Activated CD8-positive, alpha-beta T cell treated with anti-CD3 and anti-CD28 coated beads for 36 hours (primary cell): ENCODE results near the gene GRID1. TPM values are rescaled to one million over a fixed set of nuclear protein-coding genes. Genes with fewer than 3 reads are reported as not detected.

Experiments used
- ATAC-seq: fragments of 200-7000 bp; cut with Tn5 transposase; one replicate; pipeline ENCODE4 v1.10.0; 2021; ENCODE audit warnings: mild to moderate bottlenecking, moderate library complexity
- CTCF ChIA-PET: fragments of 350-600 bp; sonication (Branson Sonifier 250); formaldehyde crosslinking; loops from one replicate; lab custom pipeline; 2021; ENCODE audit warnings: antibody characterized with exemption; lab: Charles Lee
- POLR2A ChIA-PET: fragments of 350-600 bp; sonication (Branson Sonifier 250); formaldehyde crosslinking; loops from one replicate; lab custom pipeline; 2021; ENCODE audit warnings: antibody characterized with exemption; lab: Charles Lee
- DNase-seq: peaks from one replicate; pipeline ENCODE4 v3.0.0-alpha.2; 2020
- H3K27ac Mint-ChIP-seq: one replicate; pipeline ENCODE4 v1.8.0; 2021; ENCODE audit warnings: mild to moderate bottlenecking, mixed read lengths
- H3K27me3 Mint-ChIP-seq: one replicate; pipeline ENCODE4 v1.8.0; 2021; ENCODE audit warnings: mixed read lengths
- H3K36me3 Mint-ChIP-seq: one replicate; pipeline ENCODE4 v1.8.0; 2021; ENCODE audit warnings: low read depth, mixed read lengths
- H3K4me1 Mint-ChIP-seq: one replicate; pipeline ENCODE4 v1.8.0; 2021; ENCODE audit warnings: low read depth, mixed read lengths
- H3K4me3 Mint-ChIP-seq: one replicate; pipeline ENCODE4 v1.8.0; 2021; ENCODE audit warnings: mild to moderate bottlenecking, moderate library complexity, mixed read lengths
- H3K9me3 Mint-ChIP-seq: one replicate; pipeline ENCODE4 v1.8.0; 2021; ENCODE audit warnings: mixed read lengths
- intact Hi-C: fragments of 100-400 bp; cut with micrococcal nuclease; formaldehyde crosslinking; loops from one replicate; pipeline ENCODE4 v1.10.0; 2022
- total RNA-seq, 2 experiments: library from RNA; stranded (reverse); gene quantifications; one replicate each; pipeline ENCODE4 v1.2.3, GENCODE V29; 2021
- TF ChIP-seq, protein P1 (sequence below): fragments of 200-600 bp; IDR thresholded peaks from one replicate; pipeline ENCODE4 v1.8.0; 2022; ENCODE audit warnings: antibody characterized with exemption, mild to moderate bottlenecking

The GRID1 gene
- total RNA-seq, 2 experiments from 2014 or later = not detected

DNA sequence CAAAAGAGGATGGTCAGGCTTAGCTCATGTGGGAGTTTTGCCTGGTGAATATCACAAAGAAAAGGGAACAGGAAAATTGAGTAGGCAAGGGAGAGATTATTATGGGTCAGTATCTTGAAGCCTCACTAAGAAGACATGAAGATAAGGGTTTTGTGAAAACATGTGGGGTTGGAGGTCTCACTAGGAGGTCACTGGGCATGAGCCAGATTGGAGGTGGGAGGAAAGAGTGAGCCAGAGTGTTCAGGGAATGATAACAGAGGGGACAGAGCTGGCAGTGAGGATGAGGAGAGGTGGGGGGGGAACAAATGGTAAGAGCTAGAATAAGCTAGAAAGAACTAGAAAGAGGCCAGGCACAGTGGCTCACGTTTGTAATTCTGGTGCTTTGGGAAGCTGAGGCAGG, 374.3 kb downstream of the GRID1 start:
- POLR2A ChIA-PET = no interaction called here
- no peaks in the 10 kb centered on the region for H3K4me1 Mint-ChIP-seq
- no peak overlapping the region for H3K4me3 Mint-ChIP-seq
- intact Hi-C loops = no loop called here
- DNase-seq (no peak), ATAC-seq (no peak)
- TF ChIP-seq, protein P1, sequence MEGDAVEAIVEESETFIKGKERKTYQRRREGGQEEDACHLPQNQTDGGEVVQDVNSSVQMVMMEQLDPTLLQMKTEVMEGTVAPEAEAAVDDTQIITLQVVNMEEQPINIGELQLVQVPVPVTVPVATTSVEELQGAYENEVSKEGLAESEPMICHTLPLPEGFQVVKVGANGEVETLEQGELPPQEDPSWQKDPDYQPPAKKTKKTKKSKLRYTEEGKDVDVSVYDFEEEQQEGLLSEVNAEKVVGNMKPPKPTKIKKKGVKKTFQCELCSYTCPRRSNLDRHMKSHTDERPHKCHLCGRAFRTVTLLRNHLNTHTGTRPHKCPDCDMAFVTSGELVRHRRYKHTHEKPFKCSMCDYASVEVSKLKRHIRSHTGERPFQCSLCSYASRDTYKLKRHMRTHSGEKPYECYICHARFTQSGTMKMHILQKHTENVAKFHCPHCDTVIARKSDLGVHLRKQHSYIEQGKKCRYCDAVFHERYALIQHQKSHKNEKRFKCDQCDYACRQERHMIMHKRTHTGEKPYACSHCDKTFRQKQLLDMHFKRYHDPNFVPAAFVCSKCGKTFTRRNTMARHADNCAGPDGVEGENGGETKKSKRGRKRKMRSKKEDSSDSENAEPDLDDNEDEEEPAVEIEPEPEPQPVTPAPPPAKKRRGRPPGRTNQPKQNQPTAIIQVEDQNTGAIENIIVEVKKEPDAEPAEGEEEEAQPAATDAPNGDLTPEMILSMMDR = no peak
- no peaks in the 10 kb centered on the region for H3K9me3 Mint-ChIP-seq
- CTCF ChIA-PET = no interaction called here
- H3K27me3 Mint-ChIP-seq = peaks cover 3% of the 10 kb centered on the region
- no peak overlapping the region for H3K27ac Mint-ChIP-seq
- no peaks in the 10 kb centered on the region for H3K36me3 Mint-ChIP-seq

DNA sequence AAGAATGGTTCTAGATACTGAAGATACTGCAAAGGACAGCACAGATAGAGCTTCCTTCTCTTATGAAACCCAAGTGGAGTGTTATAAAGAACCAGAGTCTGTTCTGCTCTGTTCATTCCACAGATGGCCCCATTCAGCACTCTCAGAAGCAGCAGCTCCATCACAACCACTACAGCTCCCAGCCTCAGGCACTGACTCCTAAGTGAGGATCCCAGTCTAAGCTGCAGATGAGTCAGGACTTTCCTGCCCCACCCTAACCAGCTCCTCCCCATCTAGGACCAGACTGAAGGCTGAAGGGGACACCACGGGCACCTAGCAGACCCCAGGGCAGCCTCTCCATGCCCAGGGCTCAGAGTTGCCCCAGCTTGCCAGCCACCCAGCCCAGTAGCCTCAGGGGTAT, 379.8 kb downstream of the GRID1 start:
- CTCF ChIA-PET = no interaction called here
- Mint-ChIP-seq H3K27me3 (peaks cover 2% of the 10 kb centered on the region), H3K27ac (no peak overlapping the region), H3K36me3 (no peaks in the 10 kb centered on the region), H3K4me3 (no peak overlapping the region), H3K4me1 (no peaks in the 10 kb centered on the region), H3K9me3 (no peaks in the 10 kb centered on the region)
- TF ChIP-seq, protein P1 = no peak
- no peak for DNase-seq
- intact Hi-C loops = no loop called here
- ATAC-seq = no peak
- POLR2A ChIA-PET = no interaction called here

DNA sequence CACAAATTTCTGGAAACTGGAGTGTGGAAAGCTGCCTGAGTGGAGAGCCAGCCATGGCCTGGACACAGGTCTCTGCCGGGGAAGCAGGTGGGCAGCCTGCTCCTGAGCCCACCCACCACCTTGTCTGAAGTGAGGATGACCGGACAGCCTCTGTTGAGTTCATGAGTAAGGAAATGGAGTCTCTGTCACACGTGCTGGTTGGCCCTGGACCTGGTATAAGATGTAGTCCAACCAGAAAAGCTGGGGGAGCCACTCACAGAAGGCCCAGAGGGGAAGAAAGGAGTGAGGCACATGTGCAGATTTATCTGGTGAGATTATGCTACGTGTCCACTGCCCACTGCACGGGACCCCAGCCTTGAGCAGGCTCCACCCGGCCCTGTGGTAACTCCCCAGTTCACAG, 383.5 kb downstream of the GRID1 start:
- no peak for ATAC-seq
- no peak for DNase-seq
- Mint-ChIP-seq H3K36me3 (no peaks in the 10 kb centered on the region), H3K27ac (no peak overlapping the region), H3K9me3 (no peaks in the 10 kb centered on the region), H3K4me3 (no peak overlapping the region), H3K4me1 (no peaks in the 10 kb centered on the region), H3K27me3 (peaks cover 2% of the 10 kb centered on the region)
- CTCF ChIA-PET = interaction anchor here (1.3 kb wide), 1 partner anchor 12 kb away, joined by 3 read pairs; no protein-coding TSS in a partner anchor
- intact Hi-C loops = no loop called here
- TF ChIP-seq, protein P1 = no peak
- POLR2A ChIA-PET = no interaction called here

DNA sequence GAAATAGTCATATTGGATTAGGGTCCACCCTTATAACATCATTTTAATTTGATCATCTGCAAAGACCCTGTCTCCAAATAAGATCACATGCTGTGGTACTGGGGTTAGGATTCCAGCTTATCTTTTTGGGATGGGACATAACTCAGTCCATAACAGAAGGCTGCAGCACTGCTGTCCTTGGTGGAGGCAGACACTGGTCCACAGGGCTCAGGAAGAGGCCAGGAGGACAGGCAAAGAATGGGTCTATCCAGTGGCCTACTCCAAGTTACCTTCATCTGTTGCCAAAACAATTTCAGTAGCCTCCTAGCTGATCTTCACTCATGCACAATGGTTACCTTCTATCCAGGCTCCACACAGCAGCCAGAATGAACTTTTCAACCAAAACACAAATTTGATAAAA, 387.0 kb downstream of the GRID1 start:
- intact Hi-C loops = no loop called here
- TF ChIP-seq, protein P1 = no peak
- Mint-ChIP-seq H3K27ac (no peak overlapping the region), H3K4me1 (no peaks in the 10 kb centered on the region), H3K9me3 (no peaks in the 10 kb centered on the region), H3K36me3 (no peaks in the 10 kb centered on the region), H3K27me3 (peaks cover 3% of the 10 kb centered on the region), H3K4me3 (no peak overlapping the region)
- ATAC-seq (no peak), DNase-seq (no peak)
- ChIA-PET CTCF (no interaction called here), POLR2A (no interaction called here)

DNA sequence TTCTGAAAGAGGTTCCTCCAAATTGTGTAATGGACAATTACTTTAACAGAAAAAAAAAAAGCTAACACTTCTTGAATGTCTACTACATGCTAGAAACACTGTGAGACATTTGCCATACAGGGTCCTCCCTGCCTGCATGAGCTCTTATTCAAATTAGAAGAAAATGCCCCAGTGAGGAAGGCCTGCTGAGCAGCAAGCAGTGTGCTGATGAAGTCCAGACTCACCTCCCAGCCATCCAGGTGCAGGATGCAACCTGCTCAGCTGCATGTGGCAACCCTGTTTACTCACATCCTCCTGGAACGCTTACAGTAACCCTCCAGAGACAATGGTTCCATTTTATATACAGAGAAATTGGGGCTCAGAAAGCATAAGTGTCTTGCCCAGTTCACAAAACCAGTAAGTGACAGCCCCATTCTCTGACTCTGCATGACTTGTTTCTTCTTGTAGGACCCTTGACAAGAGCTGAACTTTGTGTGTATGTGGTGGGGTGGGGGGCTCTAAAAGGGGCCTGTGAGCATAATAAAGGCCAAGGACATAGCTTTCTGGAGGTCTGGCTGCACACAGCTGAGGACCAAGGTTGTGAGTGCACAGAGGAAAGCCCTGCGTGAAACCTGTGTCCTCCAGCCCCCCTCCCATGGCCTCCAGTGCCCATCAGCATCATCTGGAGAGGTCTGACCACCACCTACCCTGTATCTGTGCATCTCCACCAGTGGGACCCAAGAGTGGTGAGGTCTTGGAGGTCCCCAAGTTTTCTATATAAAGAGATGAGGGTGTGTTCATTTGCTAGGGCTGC, 387.8 kb downstream of the GRID1 start:
- CTCF ChIA-PET = no interaction called here
- intact Hi-C loops = no loop called here

More for the DNA sequence above, 387.8 kb downstream of the GRID1 start:
- Mint-ChIP-seq H3K27me3 (peaks cover 4% of the 10 kb centered on the region), H3K9me3 (no peaks in the 10 kb centered on the region), H3K4me3 (no peak overlapping the region), H3K4me1 (no peaks in the 10 kb centered on the region), H3K36me3 (no peaks in the 10 kb centered on the region), H3K27ac (no peak overlapping the region)
- POLR2A ChIA-PET = no interaction called here
- DNase-seq (no peak), ATAC-seq (no peak)
- TF ChIP-seq, protein P1 = no peak
